Sigmoid colon (tissue), 4 donors: ENCODE measurements around the gene RFNG.

Experiments used
- CTCF ChIP-seq, 4 experiments: fragments of 450-650 bp in 3 of 4; fragments of 200-600 bp in 1 of 4; IDR thresholded peaks; one replicate each; pipeline ENCODE4 v1.5.1; 2016 to 2019; ENCODE audit warnings: antibody characterized with exemption in 4 of 4, mild to moderate bottlenecking in 3 of 4, moderate library complexity in 2 of 4
- POLR2AphosphoS5 ChIP-seq, 4 donors: sonication (generic); formaldehyde crosslinking; IDR thresholded peaks; one replicate each; pipeline ENCODE4 v1.6.1; 2017; ENCODE audit warnings: antibody characterized with exemption in 4 of 4

DNA sequence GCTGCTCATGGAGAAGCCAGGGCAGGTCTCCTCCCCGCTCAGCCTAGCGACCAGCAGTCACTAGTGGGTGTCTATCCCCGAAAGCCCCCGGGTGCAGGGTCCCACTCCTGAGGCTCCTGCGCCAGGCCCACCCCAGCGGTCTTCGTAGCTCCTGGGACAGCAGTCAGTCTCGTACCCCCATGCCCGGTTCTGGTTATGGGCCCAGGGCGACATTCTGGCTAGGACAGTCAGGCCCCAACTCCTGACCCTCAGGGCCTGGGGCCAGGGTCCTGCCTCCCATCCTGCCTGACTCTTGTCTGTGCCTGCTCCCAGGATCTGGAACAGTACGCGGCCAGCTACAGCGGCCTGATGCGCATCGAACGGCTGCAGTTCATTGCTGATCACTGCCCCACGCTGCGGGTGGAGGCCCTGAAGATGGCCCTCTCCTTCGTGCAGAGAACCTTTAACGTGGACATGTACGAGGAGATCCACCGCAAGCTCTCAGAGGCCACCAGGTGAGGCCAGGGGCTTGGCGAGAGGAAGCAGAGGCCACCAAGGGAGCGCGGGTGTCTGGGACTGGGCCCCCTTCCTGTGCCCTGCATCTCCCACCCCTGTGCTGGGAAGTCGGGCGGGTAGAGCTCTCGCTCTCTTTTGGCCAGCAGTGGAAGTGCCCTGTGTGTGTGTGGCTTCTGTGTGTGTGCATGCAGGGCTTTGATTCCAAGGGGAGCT lies 2.1 kb upstream of the RFNG start:
- TF ChIP-seq CTCF (IDR thresholded peaks at IDR 0.05) (no peak), POLR2AphosphoS5 (IDR thresholded peaks at IDR 0.05) (no peak)
